Fibroblast of lung (primary cell): Measurements from ENCODE around the gene CPA1. TPM values are rescaled to one million over a fixed set of nuclear protein-coding genes. Genes with fewer than 3 reads are reported as not detected.

Experiments used
- DNase-seq, 2 donors: peaks; one replicate each; pipeline versions ENCODE4 v3.0.0 to v3.0.0-alpha.2; 2010; ENCODE audit warnings: low read depth in 2 of 2
- H2AFZ ChIP-seq: 2 replicates; pipeline ENCODE4 v1.5.1; 2012; ENCODE audit warnings: low read length, control low read depth, inconsistent platforms
- H3K27ac ChIP-seq: 2 replicates; pipeline ENCODE4 v1.5.1; 2011; ENCODE audit warnings: low read length, control low read depth; ENCODE audit not compliant: insufficient read depth
- H3K27me3 ChIP-seq: 2 replicates; pipeline ENCODE4 v1.5.1; 2011; ENCODE audit warnings: mild to moderate bottlenecking, low read length; ENCODE audit not compliant: control insufficient read depth, insufficient read depth
- H3K36me3 ChIP-seq: 2 replicates; pipeline ENCODE4 v1.5.1; 2011; ENCODE audit warnings: low read length; ENCODE audit not compliant: control insufficient read depth, insufficient read depth
- H3K4me1 ChIP-seq: 2 replicates; pipeline ENCODE4 v1.5.1; 2011; ENCODE audit warnings: low read length; ENCODE audit not compliant: control insufficient read depth, insufficient read depth; ENCODE audit errors: extremely low read depth
- H3K4me2 ChIP-seq: 2 replicates; pipeline ENCODE4 v1.5.1; 2011; ENCODE audit warnings: low read length, control low read depth; ENCODE audit not compliant: insufficient read depth; ENCODE audit errors: extremely low read depth
- H3K4me3 ChIP-seq, 4 experiments: fragments of 200-600 bp in 1 of 4; sonication (generic) in 1 of 4; replicated peaks in 1 of 4; 2 replicates each; pipeline ENCODE4 v1.5.1; 2011 to 2016; ENCODE audit warnings: low read length in 4 of 4, low read depth in 3 of 4, mild to moderate bottlenecking in 3 of 4, control low read depth in 2 of 4, inconsistent platforms in 1 of 4, mixed read lengths in 1 of 4; ENCODE audit not compliant: insufficient read depth in 1 of 4; ENCODE audit errors: control extremely low read depth in 1 of 4
- H3K79me2 ChIP-seq: 2 replicates; pipeline ENCODE4 v1.5.1; 2012; ENCODE audit warnings: mild to moderate bottlenecking, low read length, inconsistent platforms; ENCODE audit not compliant: control insufficient read depth, insufficient read depth
- H3K9ac ChIP-seq: 2 replicates; pipeline ENCODE4 v1.5.1; 2011; ENCODE audit warnings: mild to moderate bottlenecking, low read length, control low read depth; ENCODE audit not compliant: insufficient read depth
- H3K9me3 ChIP-seq: 2 replicates; pipeline ENCODE4 v1.5.1; 2012; ENCODE audit warnings: low read depth, low read length; ENCODE audit not compliant: control insufficient read depth, insufficient read depth
- H4K20me1 ChIP-seq: 2 replicates; pipeline ENCODE4 v1.5.1; 2011; ENCODE audit warnings: low read length; ENCODE audit not compliant: control insufficient read depth, insufficient read depth; ENCODE audit errors: extremely low read depth
- CTCF ChIP-seq, 2 donors: IDR thresholded peaks in 1 of 2; conservative IDR thresholded peaks in 1 of 2; 1 replicate in 1 of 2; 2 replicates in 1 of 2; pipeline ENCODE4 v1.5.1; 2011 to 2012; ENCODE audit warnings: low read length in 2 of 2, control low read depth in 1 of 2, inconsistent platforms in 1 of 2, low read depth in 1 of 2, mild to moderate bottlenecking in 1 of 2
- EZH2 ChIP-seq: IDR thresholded peaks from 2 replicates; pipeline ENCODE4 v1.5.1; 2012; ENCODE audit warnings: low read length, control low read depth, mild to moderate bottlenecking; ENCODE audit errors: missing control alignments
- polyA plus RNA-seq, 2 donors: library from polyadenylated mRNA; depleted of rRNA in 1 of 2; stranded (reverse) in 1 of 2; unstranded in 1 of 2; fragments of >200 nt; gene quantifications; 2 replicates each; pipeline ENCODE4 v1.2.1, GENCODE V29; 2011 to 2012; ENCODE audit warnings: missing spikeins in 1 of 2
- total RNA-seq: library from RNA; depleted of rRNA; stranded (reverse); fragments of >200 nt; gene quantifications from 2 replicates; pipeline ENCODE4 v1.2.1, GENCODE V29; 2014

The CPA1 gene
- total and polyA plus RNA-seq, 2 donors (not counting 1 experiment from before 2014, with no cell fraction given) = under 0.01 to 0.12 TPM

DNA sequence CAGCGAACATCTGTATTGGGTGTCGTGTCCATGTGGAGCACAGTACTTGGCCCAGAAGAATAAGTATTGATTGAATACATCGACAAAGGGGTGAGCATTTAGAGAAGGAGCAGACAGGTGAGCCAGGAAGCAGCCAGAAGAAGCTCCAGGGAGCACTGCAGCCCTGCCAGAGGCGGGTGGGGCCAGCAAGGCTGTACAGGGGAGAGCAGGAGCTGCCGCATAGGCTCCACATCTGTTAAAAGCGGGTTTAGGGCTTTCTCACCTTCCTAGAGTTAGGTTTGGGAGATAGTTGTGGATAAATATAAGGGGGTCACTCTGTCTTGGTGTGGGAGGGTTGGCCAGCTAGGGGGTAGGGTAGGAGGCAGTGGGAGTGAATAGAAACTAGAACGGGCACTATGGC lies 1.3 kb upstream of the CPA1 start:
- H3K4me2 ChIP-seq = no peak overlapping the region
- no peak overlapping the region for H3K9ac ChIP-seq
- no peaks in the 10 kb centered on the region for H3K79me2 ChIP-seq
- no peak overlapping the region for H3K4me3 ChIP-seq
- H3K4me1 ChIP-seq = peaks cover 4% of the 10 kb centered on the region
- no peaks in the 10 kb centered on the region for H3K27me3 ChIP-seq
- H3K27ac ChIP-seq = no peak overlapping the region
- H3K9me3 ChIP-seq = no peaks in the 10 kb centered on the region
- TF ChIP-seq EZH2 (no peak), CTCF (conservative IDR thresholded peaks at IDR 0.05 in 1 of 2, IDR thresholded peaks at IDR 0.05 in 1 of 2; ENCODE audit: low read depth in 1 of 2, low read length in 2 of 2) (no peak)
- no peak for DNase-seq
- no peaks in the 10 kb centered on the region for H3K36me3 ChIP-seq
- no peaks in the 10 kb centered on the region for H4K20me1 ChIP-seq
- H2AFZ ChIP-seq = no peak overlapping the region

GRCh38 chr7:130379532-130379920 lies 768 bp upstream of the CPA1 start:
- Histone ChIP-seq H3K4me3 (no peak overlapping the region), H3K27ac (no peak overlapping the region), H3K4me2 (no peak overlapping the region), H3K79me2 (no peaks in the 10 kb centered on the region), H3K9me3 (no peaks in the 10 kb centered on the region), H4K20me1 (no peaks in the 10 kb centered on the region), H3K36me3 (no peaks in the 10 kb centered on the region), H3K9ac (no peak overlapping the region), H3K4me1 (no peaks in the 10 kb centered on the region), H3K27me3 (no peaks in the 10 kb centered on the region), H2AFZ (no peak overlapping the region)
- DNase-seq = no peak
- no peak for TF ChIP-seq CTCF (conservative IDR thresholded peaks at IDR 0.05 in 1 of 2, IDR thresholded peaks at IDR 0.05 in 1 of 2; ENCODE audit: low read depth in 1 of 2, low read length in 2 of 2)
- TF ChIP-seq EZH2 = no peak

- H2AFZ ChIP-seq = no peak overlapping the region
- H3K27ac ChIP-seq = no peak overlapping the region
- no peaks in the 10 kb centered on the region for H3K27me3 ChIP-seq
- H3K9me3 ChIP-seq = no peaks in the 10 kb centered on the region
- no peaks in the 10 kb centered on the region for H3K36me3 ChIP-seq
- DNase-seq = no peak
- no peak overlapping the region for H3K9ac ChIP-seq
- H3K4me3 ChIP-seq = no peak overlapping the region
- H4K20me1 ChIP-seq = no peaks in the 10 kb centered on the region
- TF ChIP-seq EZH2 (no peak), CTCF (conservative IDR thresholded peaks at IDR 0.05 in 1 of 2, IDR thresholded peaks at IDR 0.05 in 1 of 2; ENCODE audit: low read depth in 1 of 2, low read length in 2 of 2) (no peak)
- H3K79me2 ChIP-seq = no peaks in the 10 kb centered on the region
- H3K4me1 ChIP-seq = no peaks in the 10 kb centered on the region
- no peak overlapping the region for H3K4me2 ChIP-seq
Measured at GRCh38 chr7:130380861-130381455, 664 bp downstream of the CPA1 start.
